Upper lobe of left lung (tissue), 4 donors: ENCODE data around the gene TNNT3.
"Not testable (repeated sequence)": the region's sequence is repeated elsewhere in the genome, so short reads cannot be mapped to it uniquely, and the experiment has no call there.

Source experiments
- CTCF ChIP-seq, 6 experiments: fragments of 450-650 bp in 4 of 6; fragments of 200-600 bp in 2 of 6; sonication (generic) in 2 of 6; IDR thresholded peaks; one replicate each; pipeline ENCODE4 v1.5.1; 2016 to 2019; ENCODE audit warnings: antibody characterized with exemption in 6 of 6
- EP300 ChIP-seq, 4 donors: sonication (generic); formaldehyde crosslinking; IDR thresholded peaks; one replicate each; pipeline ENCODE4 v1.5.1; 2017; ENCODE audit warnings: antibody characterized with exemption in 4 of 4, control low read depth in 2 of 4

- TF ChIP-seq CTCF, EP300 (IDR thresholded peaks at IDR 0.05): not testable (repeated sequence)
Measured at GRCh38 chr11:1886551-1886950, 33.0 kb upstream of the TNNT3 start.
